Stimulated activated CD8-positive, alpha-beta memory T cell treated with anti-CD3 and anti-CD28 coated beads, Interleukin-12 subunit alpha, Interleukin-12 subunit beta, amount 100 ng/mL, for 24 hours (primary cell): Measurements from ENCODE around the gene LINC01488.

Experiments used
- DNase-seq: peaks from one replicate; pipeline ENCODE4 v3.0.0-alpha.2; 2020; ENCODE audit errors: extremely low read depth

The LINC01488 gene

DNA sequence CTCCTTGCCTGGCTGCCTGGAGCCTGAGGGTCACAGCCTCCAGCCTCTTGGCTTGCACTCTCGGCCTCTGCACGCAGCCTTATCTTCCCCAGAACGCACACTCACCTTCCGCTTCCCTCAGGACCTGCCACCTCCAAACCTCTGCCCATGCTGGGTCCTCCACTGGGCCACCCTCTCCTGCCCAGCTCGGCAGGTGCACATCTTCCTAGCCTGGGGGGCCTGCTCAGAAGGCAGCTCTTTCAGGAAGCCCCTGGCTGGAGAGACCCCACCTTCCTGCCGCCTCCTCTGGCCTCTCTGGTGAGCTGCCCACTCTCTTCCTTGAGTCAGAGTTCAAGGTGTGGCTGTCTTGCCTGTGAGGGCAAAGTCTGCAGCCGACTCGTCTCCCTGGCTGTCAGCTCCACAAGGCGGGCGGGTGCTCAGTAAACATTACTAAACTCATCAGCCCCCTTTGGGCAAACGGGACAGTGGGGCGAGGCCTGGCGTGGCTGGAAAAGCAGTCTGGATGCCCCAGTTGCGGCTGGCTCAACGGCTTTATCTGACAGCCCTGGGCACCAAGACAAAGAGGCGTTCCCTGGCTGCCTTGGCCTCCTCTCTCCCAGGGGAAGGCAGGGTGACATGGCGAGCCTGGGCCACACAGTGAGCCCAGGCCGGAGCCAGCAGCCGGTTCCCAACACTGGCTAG is 1.7 kb upstream of the LINC01488 start:
- DNase-seq: no peak

DNA sequence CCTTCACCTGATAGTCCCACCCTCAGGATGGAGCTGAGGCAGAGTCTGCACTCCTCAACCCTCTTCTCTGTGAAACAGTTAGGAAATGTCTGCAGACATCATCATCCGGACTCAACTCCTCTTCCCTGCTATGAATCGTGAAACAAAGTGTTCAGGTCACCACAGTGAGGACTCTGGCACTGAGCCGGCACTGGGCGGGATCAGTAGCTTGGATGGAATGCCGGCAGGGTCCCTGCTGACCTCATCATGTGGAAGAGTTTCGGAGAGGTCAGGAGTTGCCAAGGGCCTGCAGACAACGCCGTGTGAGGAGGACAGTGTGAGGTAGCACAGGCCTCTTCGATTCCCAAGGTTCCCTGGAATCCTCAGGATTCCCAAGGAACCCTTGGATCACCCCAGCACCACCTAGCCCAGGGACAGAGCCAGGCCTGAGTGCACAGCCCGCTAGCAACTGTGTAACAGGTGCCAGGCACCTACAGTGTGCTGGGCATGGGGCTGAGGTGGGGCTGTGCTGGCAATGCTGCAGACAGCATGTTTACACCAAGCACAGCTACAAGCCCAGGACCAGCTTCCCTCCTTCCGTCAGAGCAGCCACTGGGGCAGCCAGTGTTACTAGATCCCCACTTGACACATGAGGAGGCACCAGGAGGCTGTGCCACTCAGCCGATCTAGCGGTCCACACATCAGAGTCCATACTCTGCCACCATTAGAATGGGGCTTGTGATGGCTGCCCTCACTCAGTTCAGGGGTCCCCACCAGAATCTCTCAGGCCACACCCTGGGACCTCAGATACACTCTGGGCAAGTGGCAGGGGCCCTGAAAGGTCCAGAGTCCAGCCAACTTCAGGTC is 693 bp upstream of the LINC01488 start:
- no peak for DNase-seq

DNA sequence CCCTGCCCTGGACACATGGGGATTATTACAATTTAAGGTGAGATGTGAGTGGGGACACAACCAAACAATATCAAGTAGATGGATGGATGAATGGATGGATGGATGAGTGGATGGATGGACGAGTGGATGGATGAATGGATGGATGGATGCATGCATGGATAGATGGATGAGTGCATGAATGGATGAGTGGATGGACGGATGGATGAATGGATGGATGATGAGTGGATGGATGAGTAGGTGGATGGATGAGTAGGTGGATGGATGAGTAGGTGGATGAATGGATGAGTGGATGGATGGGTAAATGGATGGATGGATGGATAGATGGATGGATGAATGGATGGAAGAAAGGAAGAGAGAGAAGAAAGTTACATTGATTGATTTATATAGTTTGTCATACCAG is 859 bp downstream of the LINC01488 start:
- no peak for DNase-seq

DNA sequence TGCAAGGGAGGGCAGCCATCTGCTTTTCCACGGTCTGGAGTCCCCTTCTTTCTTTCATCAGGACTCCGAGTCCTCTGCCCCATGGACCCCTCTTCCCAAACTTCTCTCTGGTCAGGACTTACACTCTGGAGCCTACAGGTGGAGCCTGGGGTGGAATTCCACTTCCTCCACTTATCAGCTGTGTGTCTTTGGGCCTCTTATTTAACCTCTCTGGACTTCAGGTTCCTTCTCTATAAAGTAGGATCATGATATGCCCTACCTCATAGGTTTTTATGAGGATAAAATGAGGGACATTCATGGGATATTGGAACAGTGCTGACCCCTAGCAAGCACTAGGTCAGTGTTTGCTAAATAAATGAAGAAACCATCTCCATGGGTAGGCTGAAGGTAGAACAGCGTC is 1.7 kb downstream of the LINC01488 start:
- DNase-seq: no peak

DNA sequence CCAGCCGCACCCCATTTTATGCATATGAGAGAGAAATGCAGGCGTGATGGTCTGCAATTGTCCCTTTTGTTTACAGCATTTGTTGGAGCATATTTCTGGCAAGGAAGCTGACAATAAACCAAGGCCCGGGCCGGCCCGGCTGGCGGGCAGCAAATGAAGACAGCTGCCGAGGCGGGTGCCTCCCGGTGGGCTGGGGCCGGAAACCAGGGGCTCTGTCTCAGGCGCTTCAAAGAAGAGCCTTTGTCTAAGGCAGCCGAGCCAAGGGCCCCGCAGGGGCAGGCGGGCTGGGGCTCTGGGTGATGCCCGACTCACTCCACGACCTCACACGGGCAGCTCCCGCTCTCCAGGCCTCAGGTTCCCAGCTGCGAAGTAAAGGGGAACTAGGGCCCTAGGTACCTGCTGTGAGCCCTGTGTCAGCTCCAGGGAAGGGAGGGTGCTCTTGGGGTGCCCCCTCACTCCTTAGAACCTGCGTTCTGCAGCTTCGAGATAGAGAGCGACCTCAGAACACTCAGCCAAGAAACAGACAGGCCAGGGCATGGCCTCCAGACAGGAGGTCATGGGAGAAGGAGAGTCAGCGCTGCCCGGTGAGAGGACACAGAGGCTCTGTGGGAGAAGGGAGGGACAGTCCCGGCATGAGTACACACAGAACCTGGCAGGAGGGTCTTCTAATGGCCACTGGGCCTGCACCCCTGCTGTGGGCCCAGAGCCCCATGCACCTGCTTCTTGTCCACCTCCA is 2.4 kb downstream of the LINC01488 start:
- no peak for DNase-seq

DNA sequence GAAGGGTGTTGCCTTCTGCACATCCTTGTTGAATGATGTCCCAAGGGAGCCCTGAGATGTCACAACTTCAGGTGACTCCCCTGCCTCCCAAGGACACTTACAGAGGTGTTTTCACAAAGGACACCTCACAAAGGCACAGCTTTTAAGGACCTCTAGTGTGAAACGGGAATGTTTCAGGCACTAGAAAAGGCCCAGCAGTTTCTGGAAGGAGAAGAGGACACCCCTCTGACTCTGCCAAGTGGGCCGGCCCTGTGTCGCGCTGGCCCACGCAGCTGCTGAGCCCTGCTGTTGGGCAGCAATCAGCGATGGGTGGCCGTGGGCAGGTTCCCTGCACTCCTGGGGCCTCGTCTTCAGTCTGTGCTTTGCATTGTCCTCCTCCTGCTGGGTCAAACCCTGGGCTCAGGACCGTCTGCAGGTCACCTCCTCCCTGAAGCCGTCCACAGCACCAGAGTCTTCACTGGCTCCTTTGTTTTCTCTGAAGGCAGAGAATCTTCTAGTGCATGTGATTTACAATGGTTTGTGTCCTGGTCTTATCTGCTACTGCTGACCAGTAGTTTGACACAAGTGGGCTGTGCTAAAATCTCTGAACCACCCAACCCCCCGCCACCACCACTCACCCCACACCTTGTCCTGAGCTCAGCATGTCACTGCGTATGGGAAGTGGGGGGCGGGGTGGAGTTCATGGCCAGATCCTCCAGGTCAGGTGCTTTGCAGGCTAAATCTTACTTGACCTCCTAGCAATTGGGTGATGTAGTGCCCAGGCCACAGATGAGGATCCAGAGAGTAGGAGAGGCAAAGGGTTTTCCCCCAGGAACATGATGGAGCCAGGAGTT is 3.2 kb downstream of the LINC01488 start:
- DNase-seq: no peak

DNA sequence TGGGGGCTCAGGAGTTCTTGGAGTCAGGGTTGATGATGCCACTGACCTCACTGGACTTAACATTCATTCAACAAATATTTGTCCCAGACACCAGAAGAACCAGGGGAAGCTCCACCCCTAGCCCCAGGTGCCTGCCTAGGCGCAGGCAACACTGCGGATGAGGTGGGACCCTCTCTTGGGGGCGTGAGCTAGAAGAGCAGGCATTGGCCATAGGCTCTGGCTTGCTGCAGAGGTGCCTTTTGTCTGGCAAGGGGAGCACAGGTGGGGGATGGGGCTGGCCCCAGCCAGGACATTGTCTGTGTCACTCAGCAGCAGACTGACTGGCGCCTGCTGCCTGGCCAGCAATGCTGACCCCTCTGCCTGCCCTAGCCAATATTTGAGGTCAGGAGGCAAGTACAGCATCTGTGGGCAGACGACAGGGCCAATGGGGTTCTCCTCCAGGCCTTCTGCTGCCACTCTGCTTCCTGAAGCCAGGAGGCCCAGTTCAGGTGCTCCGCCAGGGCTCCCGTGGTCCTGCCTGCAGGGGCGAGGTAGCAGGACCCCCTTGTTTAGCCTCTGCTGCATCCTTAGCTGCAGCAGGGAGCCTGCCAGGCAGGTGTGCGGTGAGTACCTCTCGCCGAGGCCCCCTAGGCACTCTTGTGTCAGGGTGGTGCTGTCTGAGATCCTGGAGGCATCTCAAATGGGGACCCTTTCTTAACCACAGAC is 4.0 kb downstream of the LINC01488 start:
- no peak for DNase-seq

DNA sequence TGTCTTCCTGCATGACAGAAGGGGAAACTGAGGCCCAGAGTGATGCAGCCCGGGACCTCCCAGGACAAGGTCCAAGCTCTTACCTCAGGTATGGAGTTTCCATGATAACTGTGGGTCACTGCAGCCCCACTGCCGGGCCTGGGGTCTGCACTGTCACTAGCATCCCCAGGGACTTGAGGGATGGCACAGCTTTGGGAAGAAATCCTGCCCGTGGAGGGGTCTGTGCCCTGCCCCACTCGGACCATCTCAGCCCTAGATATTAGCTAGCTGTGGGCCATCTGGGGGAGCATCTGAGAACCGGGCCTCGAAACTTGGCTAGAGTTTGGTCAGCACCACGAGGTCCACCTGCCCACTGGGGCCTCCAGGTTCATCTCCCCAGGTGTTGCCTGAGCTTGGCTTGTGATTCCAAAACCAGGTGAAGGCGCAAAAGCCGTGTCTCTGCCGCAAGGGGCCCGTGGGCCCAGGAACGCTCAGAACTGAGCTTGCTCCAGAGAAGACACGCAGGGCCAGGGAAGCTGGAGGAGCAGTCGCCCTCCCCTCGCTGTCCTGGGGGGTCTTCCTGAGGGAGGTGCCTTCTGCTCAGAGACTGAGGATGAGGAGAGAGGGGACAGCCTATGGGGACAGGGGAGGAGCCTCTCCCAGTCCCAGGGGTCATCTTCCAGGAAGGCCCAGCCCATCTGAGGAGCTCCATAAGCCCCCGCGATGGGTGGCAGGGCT is 4.8 kb downstream of the LINC01488 start:
- no peak for DNase-seq

DNA sequence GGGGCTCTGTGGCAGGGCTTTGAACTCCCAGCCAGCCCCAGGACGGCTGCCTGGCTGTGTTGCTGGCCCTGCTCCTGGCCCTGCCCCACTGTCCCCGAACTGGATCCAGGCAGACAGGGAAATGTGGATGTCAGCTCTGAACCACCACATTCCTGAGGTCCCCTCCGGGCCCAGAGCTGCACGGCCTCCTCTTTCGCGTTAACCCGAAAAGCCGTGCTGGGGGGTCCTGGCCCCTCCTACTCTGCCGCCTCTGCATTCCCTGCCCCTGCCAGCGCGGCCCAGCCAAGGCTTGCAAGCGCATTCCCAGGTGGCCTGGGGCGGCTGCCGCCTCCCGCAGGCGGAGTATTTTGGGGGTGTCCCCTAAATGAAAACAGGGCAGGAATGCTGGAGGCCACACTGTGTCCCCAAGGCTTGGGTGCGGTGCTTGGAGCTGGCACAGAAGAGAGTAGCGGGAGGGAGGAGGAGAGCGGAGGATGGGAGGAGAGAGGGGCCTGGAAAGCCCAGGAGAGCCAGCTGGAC is 5.4 kb downstream of the LINC01488 start:
- no peak for DNase-seq

DNA sequence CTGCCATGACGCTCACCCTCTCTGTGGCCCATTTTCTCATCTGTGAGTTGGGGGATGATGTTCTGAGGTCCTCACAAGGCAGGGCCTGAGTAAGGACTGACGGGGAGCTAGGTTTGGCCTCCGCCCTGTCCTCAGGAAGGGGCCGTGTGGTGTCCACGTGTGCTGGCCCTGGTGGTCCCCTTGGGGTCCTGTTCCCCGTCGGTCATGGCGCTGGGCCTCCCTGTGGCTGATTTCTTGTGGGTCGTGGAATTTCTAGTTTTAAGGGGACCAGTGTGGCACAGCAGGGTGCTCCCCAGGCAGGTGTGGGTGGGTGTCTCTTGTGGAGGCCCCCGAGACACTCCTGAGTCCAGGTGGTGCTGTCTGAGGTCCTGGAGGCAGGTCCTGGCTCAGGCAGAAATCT is 5.9 kb downstream of the LINC01488 start:
- no peak for DNase-seq

DNA sequence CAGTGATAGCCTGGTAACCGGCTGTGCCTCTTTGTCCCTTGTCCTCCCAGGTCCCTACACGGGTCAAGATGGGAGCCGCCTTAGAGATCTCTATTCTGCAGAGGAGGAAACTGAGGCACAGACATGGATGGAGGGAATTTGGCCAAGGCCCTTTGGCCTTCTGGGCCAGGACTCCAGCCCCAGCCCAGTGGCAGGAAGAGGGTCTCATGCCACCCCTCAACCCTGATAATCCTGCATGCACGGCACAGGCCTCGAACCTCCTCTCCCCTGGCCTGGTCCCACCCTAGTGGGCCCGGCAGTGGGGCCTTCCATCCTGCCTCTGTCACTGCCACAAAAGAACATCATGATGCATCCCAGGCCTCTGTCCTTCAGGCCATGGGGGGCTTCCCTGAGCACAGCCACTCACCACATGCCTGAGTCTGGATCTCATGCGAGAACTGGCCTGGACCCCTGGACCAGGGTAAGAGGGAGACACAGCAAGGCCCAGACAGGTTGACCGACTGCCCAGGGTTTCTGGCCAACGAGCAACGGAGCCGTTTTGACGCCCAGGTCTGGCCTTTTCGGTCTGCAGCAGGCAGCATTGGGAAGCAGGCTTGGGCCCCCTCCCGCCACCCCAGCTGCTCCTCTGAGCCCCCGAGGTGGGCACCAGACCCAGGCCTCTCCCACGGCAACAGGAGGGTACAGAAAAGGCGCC is 6.5 kb downstream of the LINC01488 start:
- DNase-seq: no peak

DNA sequence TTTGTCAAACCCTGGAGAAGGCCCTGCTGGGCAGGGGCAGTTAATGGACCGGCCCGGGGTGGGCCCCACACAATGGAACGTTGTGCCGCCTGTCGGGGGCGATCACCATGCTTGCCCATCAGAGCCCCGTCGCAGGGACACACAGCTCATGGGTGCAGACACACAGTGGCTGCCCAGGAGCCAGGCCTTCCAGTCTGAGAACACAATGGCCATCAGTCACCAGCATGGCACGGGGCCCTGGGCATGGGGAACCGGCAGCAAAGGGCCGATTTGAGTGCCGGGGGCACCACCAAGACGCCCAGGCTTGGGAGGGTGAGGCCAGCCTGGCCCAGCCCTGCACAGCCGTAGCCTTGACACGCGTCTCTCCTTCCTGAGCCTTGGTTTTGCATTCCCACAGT is 7.1 kb downstream of the LINC01488 start:
- no peak for DNase-seq

DNA sequence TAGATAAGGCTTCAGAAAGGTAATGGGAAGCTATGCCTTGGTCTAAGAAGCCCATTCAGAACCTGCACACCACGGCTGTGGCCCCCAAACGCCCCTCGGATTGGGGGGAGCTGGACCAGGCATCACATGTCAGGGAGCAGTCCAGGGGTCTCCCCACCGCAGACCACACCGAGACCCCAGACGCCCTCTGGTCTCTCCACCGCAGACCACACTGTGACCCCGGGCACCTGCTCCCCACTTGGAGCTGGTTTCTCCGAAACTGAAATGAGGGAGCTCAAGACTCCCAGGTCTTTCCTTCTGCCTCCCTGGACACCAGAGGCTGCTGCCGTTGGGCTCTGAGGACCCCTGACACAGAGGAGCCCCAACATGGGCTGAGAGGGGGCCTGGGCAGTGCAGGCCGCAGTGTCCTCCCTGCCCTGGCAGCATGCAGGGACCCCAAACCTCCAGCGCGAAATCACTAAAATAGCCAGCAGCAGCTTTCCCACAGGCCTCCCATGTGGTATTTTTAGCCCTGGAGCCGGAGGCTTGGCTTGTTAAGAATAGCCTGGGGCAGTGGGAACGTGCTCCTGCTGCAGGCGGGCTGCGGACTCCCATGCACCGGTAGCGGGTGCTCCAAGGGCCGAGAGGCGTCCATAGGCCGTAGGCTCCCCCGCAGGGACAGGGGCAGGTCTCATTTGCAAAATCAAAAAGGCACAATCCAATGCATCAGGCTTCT is 7.7 kb downstream of the LINC01488 start:
- no peak for DNase-seq

DNA sequence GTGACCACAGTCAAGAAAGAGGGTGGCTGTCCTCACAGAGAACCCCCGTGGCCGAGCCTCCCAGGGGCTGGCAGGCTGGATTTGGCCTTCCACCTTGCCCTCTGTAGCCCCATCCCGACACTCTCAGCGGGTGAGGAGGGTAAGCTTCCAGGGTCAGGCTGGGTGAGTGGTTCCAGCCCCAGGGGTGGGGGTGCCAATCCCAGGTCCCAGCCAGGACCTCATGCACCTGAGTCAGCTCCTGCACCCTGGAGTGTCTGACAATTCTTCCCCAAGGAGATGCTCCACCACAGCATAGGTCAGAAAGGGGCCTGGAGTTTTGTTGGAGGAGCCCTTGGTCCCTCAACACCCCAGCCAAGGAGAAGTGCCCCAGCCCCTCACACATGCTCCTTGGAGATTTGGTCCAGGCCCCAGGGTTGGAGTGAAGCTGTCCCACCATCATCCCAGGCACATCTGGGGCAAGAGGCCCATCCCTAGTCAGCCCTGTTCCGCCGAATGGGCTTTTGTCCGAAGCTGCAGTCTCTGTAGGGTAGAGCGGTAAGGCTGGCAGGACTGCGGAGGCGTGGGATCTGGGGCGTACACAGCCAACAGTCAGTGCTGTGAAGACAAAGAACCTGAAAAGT is 8.4 kb downstream of the LINC01488 start:
- no peak for DNase-seq

DNA sequence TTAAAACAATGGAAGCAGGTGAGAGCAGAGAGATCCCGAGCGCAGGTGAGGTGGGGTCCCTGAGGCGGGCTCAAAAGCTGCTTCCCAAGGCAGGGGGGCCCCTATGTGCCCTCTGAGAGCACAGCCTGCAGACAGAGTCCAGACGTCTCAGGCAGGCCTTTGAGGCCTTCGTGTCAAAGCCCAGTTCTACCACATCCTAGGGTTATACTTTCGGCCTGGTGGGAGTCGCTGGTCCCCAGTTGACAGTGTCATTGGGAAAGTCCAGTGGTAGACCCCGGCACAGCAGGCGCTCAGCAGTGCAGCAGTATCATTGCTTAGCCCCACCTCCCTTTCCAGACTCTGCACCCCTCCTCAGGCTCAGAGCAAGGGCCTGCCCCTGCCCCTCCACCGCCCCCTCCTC is 9.1 kb downstream of the LINC01488 start:
- no peak for DNase-seq

DNA sequence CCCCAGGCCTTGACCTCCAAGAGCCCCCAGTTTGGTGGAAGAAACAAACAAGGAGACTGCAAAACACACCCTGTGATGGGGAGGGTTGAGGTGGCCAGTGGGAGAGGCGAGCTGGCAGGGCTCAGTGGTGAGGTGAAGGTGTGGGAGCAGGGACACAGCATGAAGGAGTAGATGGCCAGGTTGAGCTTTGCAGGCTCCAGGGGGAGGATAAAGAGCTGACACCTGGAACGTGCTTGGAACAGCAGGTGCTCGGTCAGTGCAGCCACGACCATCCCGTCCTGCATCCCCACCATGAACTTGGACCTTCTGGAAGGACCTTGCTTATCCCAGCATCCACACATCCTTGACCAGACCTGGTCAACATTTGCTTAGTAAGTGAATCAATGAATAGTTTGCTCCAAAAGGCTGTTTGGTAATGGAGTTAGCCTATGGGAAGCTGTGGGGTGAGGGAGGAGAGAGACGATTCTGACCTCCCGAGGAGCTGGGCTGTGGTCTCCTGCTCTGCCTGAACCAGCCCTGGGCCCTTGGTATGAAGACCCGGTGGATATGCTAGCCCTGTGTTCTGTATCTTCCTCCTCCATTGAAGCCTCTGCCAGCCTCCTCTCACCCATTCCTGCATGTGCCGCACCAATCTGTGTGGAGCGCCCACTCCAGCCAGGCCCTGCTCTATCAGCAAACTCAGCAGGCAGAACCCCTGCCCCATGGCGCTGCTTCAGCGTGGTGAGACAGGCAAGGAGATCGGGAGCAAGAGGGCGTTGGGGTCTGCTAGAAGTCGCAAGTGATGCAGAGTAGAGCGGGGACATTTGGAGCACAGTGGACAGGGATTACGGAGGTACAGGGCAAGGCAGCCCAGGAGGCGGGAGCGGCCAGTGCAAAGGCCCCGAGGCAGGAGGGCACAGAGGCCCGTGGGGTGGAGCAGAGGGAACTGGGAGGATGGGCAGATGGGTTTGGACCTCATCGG is 9.9 kb downstream of the LINC01488 start:
- DNase-seq: no peak
